ENCODE data around the gene NACC2. TPM values are rescaled to one million over a fixed set of nuclear protein-coding genes. Genes with fewer than 3 reads are reported as not detected.

Gene NACC2
- total and polyA plus RNA-seq, 2 experiments from 2014 or later = 3.8 to 20.8 TPM

- Mint-ChIP-seq H3K4me3 (peak overlapping the region; percentile 77), H3K9me3 (no peaks in the 10 kb centered on the region), H3K27ac (no peak overlapping the region), H3K4me1 (peaks cover 22% of the 10 kb centered on the region), H3K27me3 (ENCODE audit: insufficient read depth, low read depth, poor library complexity) (peaks cover 15% of the 10 kb centered on the region), H3K36me3 (ENCODE audit: low read depth) (no peaks in the 10 kb centered on the region)
- Histone ChIP-seq H3K4me2 (peak overlapping the region; percentile 79), H2AFZ (peak overlapping the region; percentile 94; the same call in 1 of the 2 replicates), H4K20me1 (replicated peaks; ENCODE audit: insufficient read depth) (peaks cover 18% of the 10 kb centered on the region), H3K79me2 (replicated peaks; ENCODE audit: insufficient read depth) (peaks cover 36% of the 10 kb centered on the region), H3K4me1 (ENCODE audit: insufficient read depth) (peaks cover 7% of the 10 kb centered on the region; the same call in 1 of the 2 replicates), H3K9me2 (ENCODE audit: insufficient read depth) (no peaks in the 10 kb centered on the region), H3K4me3 (peak overlapping the region; percentile 52), H3K27me3 (ENCODE audit: insufficient read depth) (no peaks in the 10 kb centered on the region), H3K27ac (ENCODE audit: low read depth) (no peak overlapping the region), H3F3A (replicated peaks; ENCODE audit: low read depth) (0 out of 2 replicates have a peak, but pooled peaks cover 9% of the 10 kb centered on the region), H3K36me3 (ENCODE audit: insufficient read depth) (no peaks in the 10 kb centered on the region)
- no peak for TF ChIP-seq ZNF331 (CRISPR knock-in tag; IDR thresholded peaks at IDR 0.05; ENCODE audit: low read depth)
- no peak for TF ChIP-seq ZNF462 (CRISPR knock-in tag; IDR thresholded peaks at IDR 0.05)
- no peak for TF ChIP-seq CTCF (conservative IDR thresholded peaks at IDR 0.05; ENCODE audit: low read depth in 2 of 2)
- TF ChIP-seq CREB1 (CRISPR knock-in tag; IDR thresholded peaks at IDR 0.05; ENCODE audit: low read depth) = no peak
- no peak for TF ChIP-seq EZH2 (IDR thresholded peaks at IDR 0.05; ENCODE audit: low read depth, unreplicated experiment)
- no peak for TF ChIP-seq ETS1 (IDR thresholded peaks at IDR 0.05)
- TF ChIP-seq POLR2AphosphoS5 (IDR thresholded peaks at IDR 0.05; ENCODE audit: low read depth) = no peak
- no peak for TF ChIP-seq STAT1 (IDR thresholded peaks at IDR 0.05; ENCODE audit: unreplicated experiment)
- TF ChIP-seq ZNF114 (CRISPR knock-in tag; IDR thresholded peaks at IDR 0.05) = no peak
- no peak for TF ChIP-seq REST (IDR thresholded peaks at IDR 0.05; ENCODE audit: unreplicated experiment)
- no peak for TF ChIP-seq JUNB (IDR thresholded peaks at IDR 0.05; ENCODE audit: unreplicated experiment)
- no peak for TF ChIP-seq NANOG (IDR thresholded peaks at IDR 0.05; ENCODE audit: borderline replicate concordance)
- TF ChIP-seq EZH2phosphoT487 (IDR thresholded peaks at IDR 0.05; ENCODE audit: unreplicated experiment) = no peak
- DNase-seq (ENCODE audit: low spot score) (no peak), ATAC-seq (peak; percentile 8; the same call in 2 of the 3 replicates)
Observed at GRCh38 chr9:135961811-135962695, 133.0 kb downstream of the NACC2 start.
